H1 (cell line): ENCODE data around the gene MEIS2. TPM values are rescaled to one million over a fixed set of nuclear protein-coding genes. Genes with fewer than 3 reads are reported as not detected.

Experiments
- BRCA1 ChIP-seq: IDR thresholded peaks from 2 replicates; pipeline ENCODE4 v1.6.1; 2012; ENCODE audit warnings: low read depth, low read length, improper control_type of control experiment
- CBX5 ChIP-seq: fragments of 300-800, 300-1000 bp; sonication (generic); IDR thresholded peaks from 2 replicates; pipeline ENCODE4 v1.7.1; 2016; ENCODE audit warnings: antibody characterized with exemption, low read length, low read depth
- CHD7 ChIP-seq: fragments of 300-600 bp; sonication (generic); IDR thresholded peaks from 2 replicates; pipeline ENCODE4 v1.7.1; 2012; ENCODE audit warnings: low read length, moderate library complexity, mild to moderate bottlenecking, inconsistent platforms; ENCODE audit not compliant: insufficient replicate concordance
- EZH2 ChIP-seq: fragments of 200-600 bp; sonication (generic); IDR thresholded peaks from 2 replicates; pipeline ENCODE4 v1.7.1; 2012; ENCODE audit warnings: low read depth, mild to moderate bottlenecking, moderate library complexity, low read length, inconsistent platforms; ENCODE audit not compliant: severe bottlenecking
- GTF2F1 ChIP-seq: IDR thresholded peaks from 2 replicates; pipeline ENCODE4 v1.6.1; 2012; ENCODE audit warnings: low read depth, low read length, improper control_type of control experiment, borderline replicate concordance
- HDAC6 ChIP-seq: IDR thresholded peaks from one replicate; pipeline ENCODE4 v1.7.1; 2012; ENCODE audit warnings: low read depth, mild to moderate bottlenecking, inconsistent platforms, low read length, moderate library complexity
- JUND ChIP-seq: IDR thresholded peaks from 2 replicates; pipeline ENCODE4 v1.6.1; 2011; ENCODE audit warnings: mild to moderate bottlenecking, improper control_type of control experiment, low read length
- POU5F1 ChIP-seq: IDR thresholded peaks from 2 replicates; pipeline ENCODE4 v1.6.1; 2011; ENCODE audit warnings: low read depth, mild to moderate bottlenecking, low read length, moderate library complexity
- RNF2 ChIP-seq: fragments of 200-900, 300-1000 bp; sonication (generic); IDR thresholded peaks from 2 replicates; pipeline ENCODE4 v1.7.1; 2016; ENCODE audit warnings: borderline replicate concordance, low read depth, mild to moderate bottlenecking, antibody characterized with exemption, low read length; ENCODE audit not compliant: poor library complexity, severe bottlenecking; ENCODE audit errors: missing control alignments
- SAP30 ChIP-seq: fragments of 300-600 bp; sonication (generic); IDR thresholded peaks from 2 replicates; pipeline ENCODE4 v1.7.1; 2012; ENCODE audit warnings: low read length, moderate library complexity, mild to moderate bottlenecking, inconsistent platforms; ENCODE audit not compliant: insufficient read depth, insufficient replicate concordance
- SIRT6 ChIP-seq: IDR thresholded peaks from one replicate; pipeline ENCODE4 v1.7.1; 2012; ENCODE audit warnings: low read length, inconsistent platforms
- SUZ12 ChIP-seq: fragments of 200-600 bp; sonication (generic); IDR thresholded peaks from 2 replicates; pipeline ENCODE4 v1.6.1; 2012; ENCODE audit warnings: mild to moderate bottlenecking, inconsistent platforms, low read length, moderate library complexity, mixed read lengths
- polyA plus RNA-seq, 7 experiments: library from polyadenylated mRNA; depleted of rRNA in 3 of 7; stranded (reverse) in 5 of 7; unstranded in 2 of 7; fragments of >200 nt in 5 of 7; fragments of 200-250 nt in 2 of 7; gene quantifications; 1 replicate in 5 of 7; 2 replicates in 1 of 7; 4 replicates in 1 of 7; pipeline versions ENCODE4 v1.2.1 to v1.2.3, GENCODE V29; 2011 to 2013; ENCODE audit warnings: missing spikeins in 2 of 7, mixed read lengths in 2 of 7
- total RNA-seq: library from RNA; stranded (reverse); fragmentation: NEBNext Ultra II Directional; extraction: Animal tissue kit (Norgen Biotek cat#: 25700); gene quantifications from 2 replicates; pipeline ENCODE4 v1.2.1, GENCODE V29; 2021

The MEIS2 gene
- total and polyA plus RNA-seq, 2 of the 8 experiments (the other 6 are each of a cell fraction or from before 2014, with no cell fraction given), result 0.22 to 1.2 TPM

- TF ChIP-seq CHD7, result no peak
- no peak for TF ChIP-seq CBX5
- TF ChIP-seq SIRT6, result no peak
- peak; percentile 73 for TF ChIP-seq RNF2
- peak; percentile 70 for TF ChIP-seq SUZ12
- no peak for TF ChIP-seq GTF2F1
- TF ChIP-seq EZH2, result peak; percentile 78
- no peak for TF ChIP-seq BRCA1
- no peak for TF ChIP-seq SAP30
- no peak for TF ChIP-seq JUND
- TF ChIP-seq POU5F1, result no peak
- no peak for TF ChIP-seq HDAC6
Observed at GRCh38 chr15:36886191-36886590, 214.2 kb downstream of the MEIS2 start (continued).
